ENCODE results near the gene MTHFSD. TPM values are rescaled to one million over a fixed set of nuclear protein-coding genes. Genes with fewer than 3 reads are reported as not detected.

The MTHFSD gene
- total RNA-seq, 1 donor from 2014 or later, result 35.0 TPM

GRCh38 chr16:86575095-86575685 lies 20.2 kb upstream of the MTHFSD start:
- ChIA-PET POLR2A (interaction anchor here (0.7 kb wide), 1 partner anchor 20 kb away, joined by 7 read pairs; no protein-coding TSS in a partner anchor), CTCF (no interaction called here)
- peaks cover 78% of the 10 kb centered on the region for H3K27me3 Mint-ChIP-seq
- no peak for TF ChIP-seq CTCF (IDR thresholded peaks at IDR 0.05)
- H3K36me3 Mint-ChIP-seq (ENCODE audit: low read depth), result no peaks in the 10 kb centered on the region
- DNase-seq (no peak), ATAC-seq (ENCODE audit: low read depth) (no peak)
- H3K4me1 Mint-ChIP-seq, result peaks cover 19% of the 10 kb centered on the region
- H3K27ac Mint-ChIP-seq, result no peak overlapping the region
- H3K9me3 Mint-ChIP-seq, result no peaks in the 10 kb centered on the region
- no peak overlapping the region for H3K4me3 Mint-ChIP-seq
- intact Hi-C loops (cut with micrococcal nuclease), result loop anchor here (5.0 kb wide), 1 partner anchor 502 kb away; no protein-coding TSS in a partner anchor

GRCh38 chr16:86574646-86575045 lies 19.6 kb upstream of the MTHFSD start:
- Mint-ChIP-seq H3K9me3 (no peaks in the 10 kb centered on the region), H3K27ac (no peak overlapping the region), H3K4me1 (peaks cover 19% of the 10 kb centered on the region), H3K36me3 (ENCODE audit: low read depth) (no peaks in the 10 kb centered on the region), H3K4me3 (no peak overlapping the region), H3K27me3 (peaks cover 76% of the 10 kb centered on the region)
- intact Hi-C loops (cut with micrococcal nuclease), result loop anchor here (5.0 kb wide), 1 partner anchor 503 kb away; no protein-coding TSS in a partner anchor
- POLR2A ChIA-PET, result no interaction called here
- no peak for DNase-seq
- CTCF ChIA-PET, result no interaction called here
- no peak for TF ChIP-seq CTCF (IDR thresholded peaks at IDR 0.05)
- no peak for ATAC-seq (ENCODE audit: low read depth)

- no peaks in the 10 kb centered on the region for H3K9me3 Mint-ChIP-seq
- no peaks in the 10 kb centered on the region for H3K36me3 Mint-ChIP-seq (ENCODE audit: low read depth)
- peaks cover 16% of the 10 kb centered on the region for H3K4me1 Mint-ChIP-seq
- H3K4me3 Mint-ChIP-seq, result no peak overlapping the region
- TF ChIP-seq CTCF (IDR thresholded peaks at IDR 0.05), result no peak
- no peak overlapping the region for H3K27ac Mint-ChIP-seq
- intact Hi-C loops (cut with micrococcal nuclease), result no loop called here
- ATAC-seq (ENCODE audit: low read depth) (no peak), DNase-seq (no peak)
- ChIA-PET POLR2A (no interaction called here), CTCF (interaction anchor here (0.9 kb wide), 1 partner anchor 9 kb away, joined by 3 read pairs; no protein-coding TSS in a partner anchor)
- H3K27me3 Mint-ChIP-seq, result peaks cover 82% of the 10 kb centered on the region
These were observed 18.8 kb upstream of the MTHFSD start for GRCh38 chr16:86573646-86574508.

- ATAC-seq (ENCODE audit: low read depth), result no peak
- H3K9me3 Mint-ChIP-seq, result no peaks in the 10 kb centered on the region
- no peak for DNase-seq
- H3K27me3 Mint-ChIP-seq, result peaks cover 81% of the 10 kb centered on the region
- intact Hi-C loops (cut with micrococcal nuclease), result no loop called here
- ChIA-PET POLR2A (no interaction called here), CTCF (interaction anchor here (0.9 kb wide), 1 partner anchor 9 kb away, joined by 3 read pairs; no protein-coding TSS in a partner anchor)
- no peaks in the 10 kb centered on the region for H3K36me3 Mint-ChIP-seq (ENCODE audit: low read depth)
- H3K27ac Mint-ChIP-seq, result no peak overlapping the region
- no peak overlapping the region for H3K4me3 Mint-ChIP-seq
- TF ChIP-seq CTCF (IDR thresholded peaks at IDR 0.05), result no peak
- peaks cover 13% of the 10 kb centered on the region for H3K4me1 Mint-ChIP-seq
These were observed 18.2 kb upstream of the MTHFSD start for GRCh38 chr16:86573215-86573614.

- no peak for DNase-seq
These were observed 17.6 kb upstream of the MTHFSD start for GRCh38 chr16:86572606-86573005.

More at GRCh38 chr16:86572606-86573005, 17.6 kb upstream of the MTHFSD start:
- no peak for ATAC-seq (ENCODE audit: low read depth)
- Mint-ChIP-seq H3K9me3 (no peaks in the 10 kb centered on the region), H3K4me3 (no peak overlapping the region), H3K4me1 (peaks cover 13% of the 10 kb centered on the region), H3K27ac (no peak overlapping the region), H3K27me3 (peaks cover 75% of the 10 kb centered on the region), H3K36me3 (ENCODE audit: low read depth) (no peaks in the 10 kb centered on the region)
- TF ChIP-seq CTCF (IDR thresholded peaks at IDR 0.05), result no peak
- POLR2A ChIA-PET, result no interaction called here
- CTCF ChIA-PET, result no interaction called here
- intact Hi-C loops (cut with micrococcal nuclease), result no loop called here

All from activated B cell treated with CpG ODN at 0.5 μM for 24 hours (primary cell).